CD14-positive monocyte (primary cell): Measurements from ENCODE around the gene ATF1. TPM values are rescaled to one million over a fixed set of nuclear protein-coding genes. Genes with fewer than 3 reads are reported as not detected.

Experiments used
- DNase-seq, 3 donors: peaks; one replicate each; pipeline ENCODE4 v3.0.0-alpha.2; 2011 to 2022
- H2AFZ ChIP-seq: 2 replicates; pipeline ENCODE4 v1.6.0; 2012; ENCODE audit warnings: mild to moderate bottlenecking, low read depth, low read length, inconsistent platforms; ENCODE audit not compliant: insufficient read depth, poor library complexity, severe bottlenecking
- H3K27ac ChIP-seq, 2 donors: 1 replicate in 1 of 2; 2 replicates in 1 of 2; pipeline ENCODE4 v1.5.1; 2012 to 2013; ENCODE audit warnings: low read length in 2 of 2, control low read depth in 1 of 2, inconsistent platforms in 1 of 2, low read depth in 1 of 2, mild to moderate bottlenecking in 1 of 2
- H3K27me3 ChIP-seq, 2 donors: one replicate each; pipeline versions ENCODE4 v1.6.0 to v1.6.1; 2011 to 2013; ENCODE audit warnings: low read length in 2 of 2; ENCODE audit not compliant: control insufficient read depth in 2 of 2, insufficient read depth in 2 of 2
- H3K36me3 ChIP-seq, 2 donors: replicated peaks in 1 of 2; 1 replicate in 1 of 2; 2 replicates in 1 of 2; pipeline versions ENCODE4 v1.5.1 to v1.6.1; 2012 to 2013; ENCODE audit warnings: low read length in 2 of 2, control low read depth in 1 of 2, inconsistent platforms in 1 of 2, mild to moderate bottlenecking in 1 of 2; ENCODE audit not compliant: insufficient read depth in 2 of 2, control insufficient read depth in 1 of 2
- H3K4me1 ChIP-seq, 2 donors: 1 replicate in 1 of 2; 2 replicates in 1 of 2; pipeline versions ENCODE4 v1.5.1 to v1.6.1; 2012 to 2013; ENCODE audit warnings: low read length in 2 of 2, control low read depth in 1 of 2, inconsistent platforms in 1 of 2, mild to moderate bottlenecking in 1 of 2, moderate library complexity in 1 of 2; ENCODE audit not compliant: insufficient read depth in 2 of 2, control insufficient read depth in 1 of 2
- H3K4me2 ChIP-seq: replicated peaks from 2 replicates; pipeline ENCODE3; 2012; ENCODE audit warnings: low read length, moderate library complexity, mild to moderate bottlenecking; ENCODE audit not compliant: poor library complexity, severe bottlenecking; ENCODE audit errors: extremely low read depth
- H3K4me3 ChIP-seq, 3 experiments: fragments of 200-600 bp in 1 of 3; sonication (generic) in 1 of 3; replicated peaks in 1 of 3; 1 replicate in 2 of 3; 2 replicates in 1 of 3; pipeline ENCODE4 v1.5.1; 2011 to 2013; ENCODE audit warnings: low read length in 3 of 3, mild to moderate bottlenecking in 3 of 3, control low read depth in 2 of 3, low read depth in 2 of 3, inconsistent platforms in 1 of 3, moderate library complexity in 1 of 3
- H3K79me2 ChIP-seq: 2 replicates; pipeline ENCODE4 v1.6.0; 2012; ENCODE audit warnings: mild to moderate bottlenecking, control low read depth, inconsistent platforms, low read length, moderate library complexity; ENCODE audit not compliant: insufficient read depth
- H3K9ac ChIP-seq: 2 replicates; pipeline ENCODE4 v1.6.0; 2017; ENCODE audit warnings: low read length, mild to moderate bottlenecking; ENCODE audit not compliant: insufficient read depth, poor library complexity, severe bottlenecking
- H3K9me3 ChIP-seq, 2 donors: replicated peaks in 1 of 2; 1 replicate in 1 of 2; 2 replicates in 1 of 2; pipeline versions ENCODE4 v1.5.1 to v1.6.1; 2012 to 2013; ENCODE audit warnings: low read length in 2 of 2, control low read depth in 1 of 2; ENCODE audit not compliant: control insufficient read depth in 1 of 2, insufficient read depth in 1 of 2
- H4K20me1 ChIP-seq: 2 replicates; pipeline ENCODE4 v1.6.0; 2012; ENCODE audit warnings: mild to moderate bottlenecking, low read length, control low read depth, moderate library complexity; ENCODE audit not compliant: insufficient read depth
- H3K27ac Mint-ChIP-seq, 7 donors: one replicate each; pipeline ENCODE4 v1.8.0; 2020; ENCODE audit warnings: mild to moderate bottlenecking in 7 of 7, mixed read lengths in 7 of 7, moderate library complexity in 6 of 7, inconsistent platforms in 2 of 7
- H3K27me3 Mint-ChIP-seq, 3 donors: one replicate each; pipeline ENCODE4 v1.8.0; 2021 to 2022; ENCODE audit warnings: low read depth in 3 of 3, mild to moderate bottlenecking in 3 of 3, mixed read lengths in 3 of 3, moderate library complexity in 3 of 3, inconsistent platforms in 1 of 3
- H3K36me3 Mint-ChIP-seq, 2 donors: one replicate each; pipeline ENCODE4 v1.8.0; 2020; ENCODE audit warnings: mixed read lengths in 2 of 2, inconsistent platforms in 1 of 2, mild to moderate bottlenecking in 1 of 2
- H3K4me1 Mint-ChIP-seq: one replicate; pipeline ENCODE4 v1.8.0; 2020; ENCODE audit warnings: mild to moderate bottlenecking, mixed read lengths
- H3K4me3 Mint-ChIP-seq, 2 donors: one replicate each; pipeline ENCODE4 v1.8.0; 2020; ENCODE audit warnings: mild to moderate bottlenecking in 2 of 2, mixed read lengths in 2 of 2, moderate library complexity in 1 of 2
- H3K9me3 Mint-ChIP-seq, 7 donors: one replicate each; pipeline ENCODE4 v1.8.0; 2020 to 2022; ENCODE audit warnings: mixed read lengths in 7 of 7, mild to moderate bottlenecking in 6 of 7, moderate library complexity in 6 of 7, inconsistent platforms in 2 of 7
- WGBS: methylation state at CpG from one replicate; pipeline ENCODE4 v1.1.5; 2013; ENCODE audit warnings: missing lambda C conversion rate; ENCODE audit not compliant: insufficient coverage; 5-methylcytosine and 5-hydroxymethylcytosine counted together
- intact Hi-C, 2 donors: fragments of 100-400 bp; cut with micrococcal nuclease; formaldehyde crosslinking; loops; one replicate each; pipeline versions ENCODE4 v1.15.0 to v1.15.1; 2023
- polyA plus RNA-seq, 3 donors: library from polyadenylated mRNA; depleted of rRNA in 1 of 3; unstranded in 2 of 3; stranded (reverse) in 1 of 3; fragments of 300-500 nt in 2 of 3; fragments of >200 nt in 1 of 3; fragmentation: Illumina TruSeq in 2 of 3; gene quantifications; 1 replicate in 2 of 3; 2 replicates in 1 of 3; pipeline ENCODE4 v1.2.3, GENCODE V29; 2012 to 2021
- TF ChIP-seq, protein P1 (sequence below): fragments of 200-600 bp; IDR thresholded peaks from one replicate; pipeline ENCODE4 v1.8.0; 2022; ENCODE audit warnings: antibody characterized with exemption, mild to moderate bottlenecking

The ATF1 gene
- polyA plus RNA-seq, 3 donors = 12.6 to 21.9 (median 21.5) TPM

DNA sequence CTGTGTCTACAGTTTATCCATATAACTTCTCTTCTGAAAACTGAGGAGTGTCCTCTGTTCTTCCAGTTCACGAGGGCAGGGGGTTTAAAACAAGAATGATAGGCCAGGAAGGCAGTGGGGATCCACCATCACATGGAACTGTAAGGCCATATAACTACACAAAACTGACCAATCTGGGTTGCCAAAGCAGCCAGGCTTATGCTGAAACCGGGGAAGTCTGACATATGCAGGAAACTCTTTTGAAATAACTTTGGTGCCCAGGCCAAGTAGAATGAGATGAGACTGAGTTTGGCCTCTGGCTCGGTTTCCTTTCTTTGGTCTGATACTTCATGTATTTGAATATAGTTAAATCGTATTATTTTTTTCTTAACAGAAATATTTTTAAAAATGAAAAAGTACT, 18.0 kb upstream of the ATF1 start:
- Mint-ChIP-seq H3K4me1 (peaks cover 22% of the 10 kb centered on the region), H3K36me3 (peaks cover 69 to 76% of the 10 kb centered on the region in 2 donors), H3K4me3 (peak overlapping the region in 1 of 2 donors; percentile 50), H3K27ac (peak overlapping the region; percentile 81 to 95 (median 90)), H3K9me3 (no peaks in the 10 kb centered on the region), H3K27me3 (peaks cover 0 to 2% (median 0%) of the 10 kb centered on the region in 3 donors)
- peak overlapping the region; percentile 75 for H2AFZ ChIP-seq
- peaks cover 22 to 23% of the 10 kb centered on the region in 2 donors for H3K4me1 ChIP-seq
- WGBS = no CpG with 5 or more reads among the region's 4 CpGs
- H3K27ac ChIP-seq = peak overlapping the region; percentile 70 to 86
- DNase-seq = peak; percentile 59 to 80 (median 76)
- no peaks in the 10 kb centered on the region for H3K9me3 ChIP-seq
- no peak overlapping the region for H3K9ac ChIP-seq
- intact Hi-C loops = no loop called here
- H3K4me3 ChIP-seq = peak overlapping the region in 1 of 3 experiments; percentile 16
- peaks cover 51 to 86% of the 10 kb centered on the region in 2 donors for H3K36me3 ChIP-seq
- TF ChIP-seq, protein P1, sequence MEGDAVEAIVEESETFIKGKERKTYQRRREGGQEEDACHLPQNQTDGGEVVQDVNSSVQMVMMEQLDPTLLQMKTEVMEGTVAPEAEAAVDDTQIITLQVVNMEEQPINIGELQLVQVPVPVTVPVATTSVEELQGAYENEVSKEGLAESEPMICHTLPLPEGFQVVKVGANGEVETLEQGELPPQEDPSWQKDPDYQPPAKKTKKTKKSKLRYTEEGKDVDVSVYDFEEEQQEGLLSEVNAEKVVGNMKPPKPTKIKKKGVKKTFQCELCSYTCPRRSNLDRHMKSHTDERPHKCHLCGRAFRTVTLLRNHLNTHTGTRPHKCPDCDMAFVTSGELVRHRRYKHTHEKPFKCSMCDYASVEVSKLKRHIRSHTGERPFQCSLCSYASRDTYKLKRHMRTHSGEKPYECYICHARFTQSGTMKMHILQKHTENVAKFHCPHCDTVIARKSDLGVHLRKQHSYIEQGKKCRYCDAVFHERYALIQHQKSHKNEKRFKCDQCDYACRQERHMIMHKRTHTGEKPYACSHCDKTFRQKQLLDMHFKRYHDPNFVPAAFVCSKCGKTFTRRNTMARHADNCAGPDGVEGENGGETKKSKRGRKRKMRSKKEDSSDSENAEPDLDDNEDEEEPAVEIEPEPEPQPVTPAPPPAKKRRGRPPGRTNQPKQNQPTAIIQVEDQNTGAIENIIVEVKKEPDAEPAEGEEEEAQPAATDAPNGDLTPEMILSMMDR = no peak
- H3K4me2 ChIP-seq = peak overlapping the region; percentile 36
- H3K27me3 ChIP-seq = no peaks in the 10 kb centered on the region
- no peaks in the 10 kb centered on the region for H4K20me1 ChIP-seq
- H3K79me2 ChIP-seq = no peaks in the 10 kb centered on the region

DNA sequence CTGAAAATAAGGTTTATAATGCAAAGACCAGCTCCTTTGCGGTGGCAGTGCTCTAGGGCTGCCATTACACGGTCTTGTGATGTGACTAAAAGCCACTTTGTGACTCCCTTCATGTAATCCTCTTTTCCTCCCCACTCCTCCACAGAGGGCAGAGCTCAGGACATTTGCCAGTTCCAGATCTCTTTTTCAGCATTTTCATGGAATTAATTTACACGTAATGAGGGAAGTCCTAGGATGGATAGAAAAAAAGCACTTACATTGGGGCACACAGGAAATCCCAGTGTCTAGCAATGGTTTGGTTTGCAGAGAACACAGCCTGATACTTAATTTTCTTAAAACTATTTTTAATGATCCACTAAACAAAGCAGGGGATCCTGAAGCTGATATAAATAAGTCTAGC, 17.5 kb upstream of the ATF1 start:
- Histone ChIP-seq H3K9me3 (no peaks in the 10 kb centered on the region), H4K20me1 (no peaks in the 10 kb centered on the region), H3K9ac (no peak overlapping the region), H3K4me3 (peak overlapping the region in 1 of 3 experiments; percentile 33), H3K27me3 (no peaks in the 10 kb centered on the region), H3K79me2 (no peaks in the 10 kb centered on the region), H2AFZ (no peak overlapping the region), H3K4me1 (peaks cover 22 to 23% of the 10 kb centered on the region in 2 donors), H3K27ac (peak overlapping the region; percentile 70 to 86), H3K4me2 (peak overlapping the region; percentile 36), H3K36me3 (peaks cover 46 to 80% of the 10 kb centered on the region in 2 donors)
- peak overlapping the region; percentile 62 to 89 (median 86) for H3K27ac Mint-ChIP-seq
- H3K4me1 Mint-ChIP-seq = peaks cover 22% of the 10 kb centered on the region
- no peak overlapping the region for H3K4me3 Mint-ChIP-seq
- DNase-seq = no peak
- TF ChIP-seq, protein P1 = no peak
- intact Hi-C loops = no loop called here
- H3K27me3 Mint-ChIP-seq = peaks cover 0 to 2% (median 0%) of the 10 kb centered on the region in 3 donors
- H3K36me3 Mint-ChIP-seq = peaks cover 63 to 76% of the 10 kb centered on the region in 2 donors
- H3K9me3 Mint-ChIP-seq = no peaks in the 10 kb centered on the region
- WGBS = 100% methylated on average over 1 of the region's 3 CpGs
